Keratinocyte (primary cell): Measurements from ENCODE around the gene TADA2B. TPM values are rescaled to one million over a fixed set of nuclear protein-coding genes. Genes with fewer than 3 reads are reported as not detected.

ENCODE experiments used
- DNase-seq: peaks from one replicate; pipeline ENCODE4 v3.0.0-alpha.2; 2011; ENCODE audit warnings: low read depth, missing footprints, low spot score
- FAIRE-seq: peaks from 2 replicates; lab custom pipeline; 2011; peaks lifted over from hg19 to GRCh38; lab: Jason Lieb, UNC
- H2AFZ ChIP-seq: 2 replicates; pipeline ENCODE4 v1.6.0; 2012; ENCODE audit warnings: low read length, control low read depth, inconsistent platforms; ENCODE audit not compliant: control insufficient read depth
- H3K27ac ChIP-seq: 2 replicates; pipeline ENCODE4 v1.5.1; 2011; ENCODE audit warnings: low read length; ENCODE audit not compliant: control insufficient read depth, insufficient read depth
- H3K27me3 ChIP-seq: 3 replicates; pipeline ENCODE4 v1.6.0; 2011; ENCODE audit warnings: low read length; ENCODE audit not compliant: control insufficient read depth, insufficient read depth; ENCODE audit errors: extremely low read depth
- H3K36me3 ChIP-seq, 2 experiments: 2 replicates in 1 of 2; 3 replicates in 1 of 2; pipeline ENCODE4 v1.5.1; 2011; ENCODE audit warnings: low read length in 2 of 2, mild to moderate bottlenecking in 1 of 2; ENCODE audit not compliant: control insufficient read depth in 2 of 2, insufficient read depth in 2 of 2; ENCODE audit errors: extremely low read depth in 1 of 2
- H3K4me1 ChIP-seq: 3 replicates; pipeline ENCODE4 v1.5.1; 2011; ENCODE audit warnings: low read length; ENCODE audit not compliant: control insufficient read depth, insufficient read depth; ENCODE audit errors: extremely low read depth
- H3K4me2 ChIP-seq: 3 replicates; pipeline ENCODE4 v1.6.0; 2011; ENCODE audit warnings: low read depth, low read length; ENCODE audit not compliant: control insufficient read depth, insufficient read depth; ENCODE audit errors: extremely low read depth
- H3K4me3 ChIP-seq, 3 experiments: fragments of 200-600 bp in 1 of 3; sonication (generic) in 1 of 3; 2 replicates in 2 of 3; 3 replicates in 1 of 3; pipeline ENCODE4 v1.5.1; 2011 to 2016; ENCODE audit warnings: low read length in 3 of 3, mild to moderate bottlenecking in 3 of 3, control low read depth in 2 of 3, inconsistent platforms in 1 of 3, low read depth in 1 of 3, mixed read lengths in 1 of 3, mixed run types in 1 of 3, moderate library complexity in 1 of 3; ENCODE audit not compliant: control insufficient read depth in 2 of 3, insufficient read depth in 2 of 3; ENCODE audit errors: extremely low read depth in 1 of 3
- H3K79me2 ChIP-seq: 2 replicates; pipeline ENCODE4 v1.6.0; 2012; ENCODE audit warnings: low read length; ENCODE audit not compliant: control insufficient read depth, insufficient read depth
- H3K9ac ChIP-seq: 3 replicates; pipeline ENCODE4 v1.6.0; 2011; ENCODE audit warnings: low read length; ENCODE audit not compliant: control insufficient read depth, insufficient read depth; ENCODE audit errors: extremely low read depth
- H3K9me1 ChIP-seq: 3 replicates; pipeline ENCODE4 v1.6.0; 2011; ENCODE audit warnings: low read length; ENCODE audit not compliant: control insufficient read depth, insufficient read depth; ENCODE audit errors: extremely low read depth
- H3K9me3 ChIP-seq: 2 replicates; pipeline ENCODE4 v1.5.1; 2012; ENCODE audit warnings: low read depth, low read length; ENCODE audit not compliant: control insufficient read depth
- H4K20me1 ChIP-seq: 3 replicates; pipeline ENCODE4 v1.6.0; 2011; ENCODE audit warnings: low read length; ENCODE audit not compliant: control insufficient read depth, insufficient read depth; ENCODE audit errors: extremely low read depth
- CTCF ChIP-seq, 3 experiments: IDR thresholded peaks in 1 of 3; conservative IDR thresholded peaks in 1 of 3; optimal IDR thresholded peaks in 1 of 3; 2 replicates in 2 of 3; 3 replicates in 1 of 3; pipeline versions ENCODE3 to v1.5.1; 2011; ENCODE audit warnings: low read length in 3 of 3, mild to moderate bottlenecking in 3 of 3, moderate library complexity in 2 of 3, control low read depth in 1 of 3, inconsistent platforms in 1 of 3; ENCODE audit not compliant: insufficient read depth in 2 of 3; ENCODE audit errors: extremely low read depth in 1 of 3
- EZH2 ChIP-seq: IDR thresholded peaks from one replicate; pipeline ENCODE4 v1.6.1; 2012; ENCODE audit warnings: inconsistent platforms, mild to moderate bottlenecking, low read length, moderate library complexity
- dilution Hi-C: fragments of 300-500 bp; cut with MboI; formaldehyde crosslinking; loops from one replicate; pipeline ENCODE4 v1.7.0; 2020; ENCODE audit warnings: low sequenced_read_pairs; ENCODE audit not compliant: extremely low pct_ligation_motif_present
- polyA plus RNA-seq, 5 experiments: library from polyadenylated mRNA; depleted of rRNA in 3 of 5; stranded (reverse) in 3 of 5; stranded (forward) in 1 of 5; unstranded in 1 of 5; fragments of >200 nt; gene quantifications; 1 replicate in 1 of 5; 2 replicates in 3 of 5; 3 replicates in 1 of 5; pipeline versions ENCODE4 v1.2.1 to v1.2.3, GENCODE V29; 2011 to 2012; ENCODE audit warnings: missing spikeins in 2 of 5, low read depth in 1 of 5, low replicate concordance in 1 of 5

TADA2B gene
- polyA plus RNA-seq, 1 donor (not counting 4 experiments of a cell fraction or from before 2014, with no cell fraction given): 5.3 TPM

DNA sequence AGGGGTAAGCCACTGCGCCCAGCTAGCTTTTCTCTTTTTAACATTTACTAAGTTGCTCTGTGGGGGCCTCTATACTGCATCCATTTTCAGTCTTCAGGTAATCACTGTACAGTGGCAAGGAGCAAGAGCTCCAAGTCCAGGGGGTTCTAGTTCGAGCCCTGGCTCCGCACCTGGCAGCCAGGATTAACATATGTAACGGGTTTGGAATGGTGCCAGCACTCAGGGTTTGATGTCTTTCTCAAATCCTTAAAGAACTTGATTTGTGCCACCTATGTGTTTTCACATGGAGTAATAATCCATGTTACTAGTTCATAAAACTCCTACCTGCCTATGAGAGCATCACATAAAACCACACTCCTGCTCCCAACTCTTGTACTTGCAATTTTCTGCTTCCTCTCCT, 20.2 kb downstream of the TADA2B start:
- no peak overlapping the region for H2AFZ ChIP-seq
- no peak overlapping the region for H3K9ac ChIP-seq
- TF ChIP-seq EZH2 (no peak), CTCF (optimal IDR thresholded peaks at IDR 0.05 in 1 of 3, IDR thresholded peaks at IDR 0.05 in 1 of 3, conservative IDR thresholded peaks at IDR 0.05 in 1 of 3; ENCODE audit: extremely low read depth in 1 of 3, insufficient read depth in 2 of 3, low read length in 3 of 3) (no peak)
- H3K4me1 ChIP-seq: peaks cover 8% of the 10 kb centered on the region
- H3K9me1 ChIP-seq: no peaks in the 10 kb centered on the region
- peaks cover 32 to 41% of the 10 kb centered on the region in 2 experiments for H3K36me3 ChIP-seq
- H4K20me1 ChIP-seq: peaks cover 14% of the 10 kb centered on the region
- no peak overlapping the region for H3K4me2 ChIP-seq
- no peak overlapping the region for H3K27ac ChIP-seq
- H3K9me3 ChIP-seq: no peaks in the 10 kb centered on the region
- FAIRE-seq: no peak
- dilution Hi-C loops: no loop called here
- no peaks in the 10 kb centered on the region for H3K27me3 ChIP-seq
- H3K79me2 ChIP-seq: peaks cover 50% of the 10 kb centered on the region
- DNase-seq: no peak
- H3K4me3 ChIP-seq: no peak overlapping the region

GRCh38 chr4:7066006-7066405, 22.8 kb downstream of the TADA2B start:
- Histone ChIP-seq H3K4me1 (peaks cover 13% of the 10 kb centered on the region), H3K79me2 (peaks cover 46% of the 10 kb centered on the region), H3K9ac (no peak overlapping the region), H3K27ac (no peak overlapping the region), H2AFZ (no peak overlapping the region), H3K27me3 (no peaks in the 10 kb centered on the region), H3K9me1 (no peaks in the 10 kb centered on the region), H4K20me1 (peaks cover 9% of the 10 kb centered on the region), H3K4me3 (peak overlapping the region in 1 of 3 experiments; percentile 90), H3K4me2 (peak overlapping the region; percentile 92), H3K36me3 (peaks cover 22 to 25% of the 10 kb centered on the region in 2 experiments), H3K9me3 (no peaks in the 10 kb centered on the region)
- DNase-seq (no peak), FAIRE-seq (no peak)
- dilution Hi-C loops: no loop called here
- TF ChIP-seq EZH2: no peak
- TF ChIP-seq CTCF (optimal IDR thresholded peaks at IDR 0.05 in 1 of 3, IDR thresholded peaks at IDR 0.05 in 1 of 3, conservative IDR thresholded peaks at IDR 0.05 in 1 of 3; ENCODE audit: extremely low read depth in 1 of 3, insufficient read depth in 2 of 3, low read length in 3 of 3): no peak
